NK-92 (cell line): ENCODE measurements around the gene ALPL.
"Not testable (repeated sequence)": the region's sequence is repeated elsewhere in the genome, so short reads cannot be mapped to it uniquely, and the experiment has no call there.

Experiments
- DNase-seq: peaks from one replicate; lab custom pipeline; 2025; ENCODE audit not compliant: unreplicated experiment; lab: John Stamatoyannopoulos, UW

The ALPL gene

GRCh38 chr1:21559788-21560567, 50.8 kb downstream of the ALPL start:
- DNase-seq = no peak

DNA sequence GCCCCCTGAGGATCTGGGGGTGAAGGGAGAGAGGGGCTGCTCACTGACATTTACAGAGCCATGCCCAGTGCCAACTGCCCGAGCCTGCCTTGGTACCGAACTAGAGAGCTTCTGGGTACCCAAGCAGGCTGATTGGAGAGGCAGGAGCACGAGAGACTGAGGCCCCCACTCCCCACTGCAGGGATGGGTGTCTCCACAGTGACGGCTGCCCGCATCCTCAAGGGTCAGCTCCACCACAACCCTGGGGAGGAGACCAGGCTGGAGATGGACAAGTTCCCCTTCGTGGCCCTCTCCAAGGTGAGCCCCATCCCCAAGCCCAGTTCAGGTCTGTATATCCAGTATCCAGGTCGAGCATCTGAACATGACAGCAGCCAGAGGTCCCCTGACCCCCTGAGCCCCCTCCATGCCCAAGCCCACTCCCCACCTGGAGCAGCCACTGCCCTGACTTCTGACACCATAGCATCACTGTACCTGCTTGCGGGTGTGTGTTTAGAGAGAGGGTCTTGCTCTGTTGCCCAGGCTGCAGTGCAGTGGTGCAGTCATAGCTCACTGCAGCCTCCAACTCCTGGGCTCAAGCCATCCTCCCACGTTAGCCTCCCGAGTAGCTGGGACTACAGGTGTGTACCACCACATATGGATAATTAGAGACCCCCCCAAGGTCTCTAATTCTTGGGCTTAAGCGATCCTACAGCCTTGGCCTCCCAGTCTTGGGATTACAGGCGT, 51.9 kb downstream of the ALPL start:
- DNase-seq = no peak

DNA sequence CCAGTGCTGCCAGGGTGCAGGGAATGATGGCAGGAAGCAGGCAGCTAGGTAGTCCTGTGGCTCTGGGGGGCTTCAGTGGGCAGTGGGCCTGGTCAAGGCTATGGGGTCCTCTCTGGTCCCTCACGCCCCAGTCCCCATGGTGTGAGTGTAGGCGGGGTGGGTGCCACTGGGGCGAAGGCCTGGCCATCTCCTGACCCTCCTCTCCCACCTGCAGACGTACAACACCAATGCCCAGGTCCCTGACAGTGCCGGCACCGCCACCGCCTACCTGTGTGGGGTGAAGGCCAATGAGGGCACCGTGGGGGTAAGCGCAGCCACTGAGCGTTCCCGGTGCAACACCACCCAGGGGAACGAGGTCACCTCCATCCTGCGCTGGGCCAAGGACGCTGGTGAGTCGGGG, 53.7 kb downstream of the ALPL start:
- DNase-seq = no peak

GRCh38 chr1:21563971-21564370, 54.7 kb downstream of the ALPL start:
- DNase-seq = no peak

GRCh38 chr1:21564521-21565095, 55.4 kb downstream of the ALPL start:
- no peak for DNase-seq

DNA sequence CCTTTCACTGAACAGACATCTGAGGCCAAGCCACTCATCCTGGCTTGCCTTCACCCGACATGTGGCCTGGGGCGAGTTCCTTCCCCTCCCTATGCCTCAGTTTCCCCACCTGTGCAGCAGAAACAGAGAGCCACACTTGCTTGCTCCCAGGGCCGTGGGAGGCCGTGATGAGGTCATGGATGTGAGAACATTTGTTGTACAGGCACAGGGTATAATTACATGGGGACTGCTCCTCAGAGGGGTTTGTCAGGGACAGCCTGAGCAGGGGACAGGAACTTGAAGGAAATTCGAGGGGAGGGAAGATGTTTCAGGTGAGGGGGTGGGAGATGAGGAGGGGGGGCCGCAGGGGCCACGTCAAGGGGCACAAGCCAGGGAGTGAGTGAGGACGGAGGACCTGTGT, 56.1 kb downstream of the ALPL start:
- no peak for DNase-seq

DNA sequence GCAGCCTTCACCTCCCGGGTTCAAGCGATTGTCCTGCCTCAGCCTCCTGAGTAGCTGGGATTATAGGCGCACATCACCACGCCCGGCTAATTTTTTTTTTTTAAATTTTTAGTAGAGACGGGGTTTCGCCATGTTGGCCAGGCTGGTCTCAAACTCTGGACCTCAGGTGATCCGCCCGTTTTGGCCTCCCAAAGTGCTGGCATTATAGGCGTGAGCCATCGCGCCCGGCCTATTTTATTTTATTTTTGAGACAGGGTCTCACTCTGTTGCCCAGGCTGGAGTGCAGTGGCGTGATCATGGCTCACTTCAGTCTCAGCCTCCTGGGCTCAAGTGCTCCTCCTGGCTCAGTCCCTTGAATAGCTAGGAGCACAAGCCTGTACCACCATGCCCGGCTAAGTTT, 57.1 kb downstream of the ALPL start:
- not testable (repeated sequence) for DNase-seq

GRCh38 chr1:21567241-21568005, 58.2 kb downstream of the ALPL start:
- no peak for DNase-seq

DNA sequence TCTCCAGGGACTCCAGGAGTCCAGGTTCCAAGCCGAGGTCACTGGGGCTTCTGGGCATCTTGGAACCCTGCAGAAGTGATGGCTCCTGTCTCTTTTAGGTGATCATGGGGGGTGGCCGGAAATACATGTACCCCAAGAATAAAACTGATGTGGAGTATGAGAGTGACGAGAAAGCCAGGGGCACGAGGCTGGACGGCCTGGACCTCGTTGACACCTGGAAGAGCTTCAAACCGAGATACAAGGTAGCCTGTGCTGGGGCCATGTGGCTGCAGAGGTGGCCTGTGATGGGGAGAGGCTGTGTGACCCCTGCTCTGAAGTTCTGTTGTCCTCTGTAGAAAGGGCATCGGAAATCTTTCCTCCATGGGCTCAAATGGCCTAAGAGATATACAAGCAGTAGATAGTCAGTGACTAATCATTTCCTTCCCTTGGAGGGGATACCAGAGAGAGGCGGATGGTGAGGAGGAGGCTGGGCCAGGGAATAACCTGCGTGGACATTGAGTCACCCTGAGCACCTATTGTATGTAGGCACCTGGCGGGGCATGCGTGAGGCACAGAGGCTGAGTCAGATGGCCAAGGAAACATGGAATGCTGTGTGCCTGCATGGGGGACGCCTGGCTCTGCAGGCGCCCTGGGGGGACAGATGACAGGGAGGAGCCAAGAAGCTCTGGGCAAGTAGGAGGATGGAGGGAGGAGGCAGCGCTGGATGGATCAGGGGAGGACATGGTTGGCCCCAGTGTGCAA, 59.0 kb downstream of the ALPL start:
- no peak for DNase-seq

- DNase-seq = no peak
Measured at GRCh38 chr1:21568809-21569385, 59.7 kb downstream of the ALPL start.

- no peak for DNase-seq
Measured at GRCh38 chr1:21569820-21570527, 60.8 kb downstream of the ALPL start.

DNA sequence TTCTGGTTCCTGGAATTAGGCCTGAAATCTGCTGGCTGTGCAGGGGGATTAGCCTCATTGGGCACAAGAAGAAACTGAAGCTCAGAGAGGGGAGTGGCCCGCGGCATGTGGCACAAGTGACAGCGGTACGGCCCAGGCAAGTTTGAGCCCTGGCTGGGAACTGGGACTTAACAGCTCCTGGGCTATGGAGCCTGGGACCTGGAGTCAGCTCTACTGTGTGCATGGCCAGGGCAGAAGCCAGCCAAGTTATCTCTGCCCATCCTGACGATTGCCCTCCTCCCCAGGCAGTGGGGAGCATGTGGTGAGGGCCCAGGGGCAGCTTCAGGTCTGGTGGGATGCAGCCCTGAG, 61.3 kb downstream of the ALPL start:
- no peak for DNase-seq

DNA sequence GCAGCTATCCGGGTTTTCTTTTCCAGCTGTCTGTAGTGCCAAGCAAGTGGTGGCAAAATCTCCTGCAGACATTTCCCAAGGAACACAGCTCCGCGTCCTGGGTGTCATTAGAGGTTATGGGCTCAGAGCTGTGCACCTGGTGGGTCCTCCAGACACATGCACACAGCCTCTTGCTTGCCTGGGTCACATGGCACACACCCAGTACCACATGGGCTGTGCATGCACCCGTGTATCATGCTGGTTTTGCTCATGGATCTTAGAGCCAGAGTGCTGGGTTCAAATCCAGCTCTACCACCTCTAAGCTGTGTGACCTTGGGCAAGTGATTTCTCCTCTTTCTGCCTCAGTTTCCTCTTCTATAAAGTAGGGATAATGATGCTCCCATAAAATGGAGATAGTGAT, 61.7 kb downstream of the ALPL start:
- DNase-seq = no peak

GRCh38 chr1:21572221-21572620, 63.0 kb downstream of the ALPL start:
- DNase-seq = no peak

DNA sequence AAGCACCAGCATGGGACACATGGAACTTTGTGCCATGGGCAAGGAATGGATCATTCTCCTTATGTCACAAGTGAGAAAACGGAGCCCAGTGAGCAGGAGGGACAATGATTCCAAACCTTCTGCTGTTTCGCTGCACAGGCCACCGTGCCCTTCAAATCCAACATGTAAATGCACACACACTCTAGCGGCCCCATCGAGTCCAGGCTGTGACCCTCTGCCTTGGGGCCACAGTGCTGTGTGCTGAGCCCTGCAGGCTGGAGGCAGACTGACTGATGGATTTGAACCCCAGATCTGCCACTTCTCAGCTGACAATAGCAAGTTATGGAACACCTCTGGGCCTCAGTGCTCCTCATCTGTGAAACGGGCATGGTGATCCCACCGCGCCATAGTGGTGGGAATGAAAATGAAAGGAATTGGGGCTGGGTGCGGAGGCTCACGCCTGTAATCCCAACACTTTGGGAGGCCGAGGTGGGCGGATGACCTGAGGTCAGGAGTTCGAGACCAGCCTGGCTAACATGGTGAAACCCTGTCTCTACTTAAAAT, 63.6 kb downstream of the ALPL start:
- DNase-seq = no peak

DNA sequence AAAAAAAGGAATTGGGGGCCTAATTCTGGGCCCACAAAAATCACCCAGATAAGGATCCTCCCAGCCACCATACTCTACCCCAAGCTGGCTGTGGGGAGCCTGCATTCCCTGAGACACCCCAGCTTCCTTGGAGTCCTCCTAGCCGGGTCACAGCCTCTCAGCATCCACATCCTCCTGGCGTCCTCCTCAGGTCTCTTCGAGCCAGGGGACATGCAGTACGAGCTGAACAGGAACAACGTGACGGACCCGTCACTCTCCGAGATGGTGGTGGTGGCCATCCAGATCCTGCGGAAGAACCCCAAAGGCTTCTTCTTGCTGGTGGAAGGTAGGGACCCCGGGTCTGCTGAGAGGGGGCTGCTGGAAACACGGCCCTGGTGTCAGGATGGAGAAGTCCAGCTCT, 64.3 kb downstream of the ALPL start:
- DNase-seq = no peak

DNA sequence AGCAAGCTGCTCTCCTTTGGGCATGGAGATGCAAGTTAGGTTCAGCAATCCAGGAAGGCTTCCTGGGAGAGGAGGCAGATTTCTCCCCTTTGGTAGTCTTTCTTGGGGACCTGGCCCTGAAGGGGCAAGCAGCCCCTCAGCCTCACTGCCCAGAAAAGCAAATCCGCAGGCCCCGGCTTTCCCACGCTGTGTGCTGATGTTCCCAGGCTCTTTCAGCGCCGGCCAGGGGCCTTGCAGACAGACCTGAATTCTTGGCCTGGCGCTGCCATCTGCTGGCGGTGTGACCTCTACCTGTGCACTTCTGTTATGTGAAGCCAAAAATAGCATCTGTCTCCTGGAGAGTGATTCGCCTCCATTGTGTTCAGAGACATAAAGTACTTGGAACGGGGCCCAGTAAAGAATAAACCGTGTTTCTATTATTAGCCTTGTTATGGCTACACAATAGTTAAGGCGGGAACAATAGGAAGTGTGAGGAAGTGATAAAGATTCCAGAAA, 64.8 kb downstream of the ALPL start:
- DNase-seq = no peak

- DNase-seq = no peak
Measured at GRCh38 chr1:21574466-21575151, 65.4 kb downstream of the ALPL start.

- no peak for DNase-seq
Measured at GRCh38 chr1:21575351-21575942, 66.2 kb downstream of the ALPL start.
